Lower lobe of right lung (tissue), 2 donors: Measurements from ENCODE around the gene SLC13A2. TPM values are rescaled to one million over a fixed set of nuclear protein-coding genes. Genes with fewer than 3 reads are reported as not detected.

Experiments used
- ATAC-seq, 2 donors: fragments of 200-7000 bp; cut with Tn5 transposase; one replicate each; pipeline ENCODE4 v1.9.1; 2020 to 2022; ENCODE audit warnings: mild to moderate bottlenecking in 2 of 2, moderate library complexity in 2 of 2
- DNase-seq: peaks from one replicate; pipeline ENCODE4 v3.0.0-alpha.2; 2020
- H3K27ac ChIP-seq: fragments of 200-600 bp; one replicate; pipeline ENCODE4 v1.8.0; 2022
- H3K27me3 ChIP-seq: fragments of 200-600 bp; one replicate; pipeline ENCODE4 v1.8.0; 2022; ENCODE audit warnings: low read depth
- H3K36me3 ChIP-seq: fragments of 200-600 bp; one replicate; pipeline ENCODE4 v1.8.0; 2022; ENCODE audit warnings: mild to moderate bottlenecking
- H3K4me1 ChIP-seq: fragments of 200-600 bp; one replicate; pipeline ENCODE4 v1.8.0; 2022
- H3K4me3 ChIP-seq: fragments of 200-600 bp; one replicate; pipeline ENCODE4 v1.8.0; 2022; ENCODE audit warnings: mild to moderate bottlenecking
- H3K9me3 ChIP-seq: fragments of 200-600 bp; one replicate; pipeline ENCODE4 v1.8.0; 2022
- intact Hi-C: fragments of 100-400 bp; cut with DNase I; formaldehyde crosslinking; loops from one replicate; pipeline ENCODE4 v1.11.0; 2022
- total RNA-seq: library from RNA; stranded (reverse); fragmentation: NEBNext Ultra II Directional; extraction: Animal tissue kit (Norgen Biotek cat#: 25700); gene quantifications from one replicate; pipeline ENCODE4 v1.2.1, GENCODE V29; 2021
- TF ChIP-seq, protein P1 (sequence below): fragments of 200-600 bp; IDR thresholded peaks from one replicate; pipeline ENCODE4 v1.8.0; 2022; ENCODE audit warnings: antibody characterized with exemption, mild to moderate bottlenecking
- donor health status: DM: no; HTN: yes; CAD: no; lungs with severe emphysema.

The SLC13A2 gene
- total RNA-seq, 1 donor from 2014 or later = not detected

DNA sequence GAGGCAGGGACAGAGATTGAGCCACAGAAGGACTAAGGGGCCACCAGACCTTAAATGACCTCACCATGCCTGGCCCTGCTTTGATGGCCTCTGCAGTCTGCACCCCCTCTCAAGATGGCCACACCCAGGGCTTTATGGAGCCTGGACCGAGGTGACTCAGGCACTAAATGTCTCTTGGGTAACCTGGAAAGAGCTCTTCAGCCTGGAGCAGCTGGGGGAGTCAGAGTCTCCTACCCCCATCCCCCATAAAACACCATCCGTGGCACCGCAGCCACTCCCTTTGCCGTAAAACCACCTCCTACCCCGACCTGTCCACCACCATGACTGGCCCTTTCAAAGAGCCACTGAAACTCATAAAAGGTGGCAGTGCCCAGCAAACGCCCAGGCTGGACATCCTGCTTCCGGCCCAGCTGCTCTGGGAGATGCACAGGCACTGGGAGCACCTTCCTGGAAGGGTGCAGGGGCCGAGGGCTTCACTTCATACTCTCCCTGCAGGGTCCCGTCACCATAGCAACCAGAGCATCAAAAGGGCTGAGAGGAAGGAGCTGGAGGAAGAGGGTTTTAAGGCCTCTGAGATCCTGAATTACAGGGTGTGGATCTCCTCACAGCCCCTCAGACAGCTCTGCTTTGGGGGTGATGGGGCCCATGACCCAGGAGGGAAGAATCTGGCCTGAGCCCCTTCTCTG lies 55.0 kb downstream of the SLC13A2 start:
- H3K27ac ChIP-seq = peak overlapping the region; percentile 46
- H3K27me3 ChIP-seq = peaks cover 10% of the 10 kb centered on the region
- DNase-seq = no peak
- H3K4me1 ChIP-seq = peaks cover 25% of the 10 kb centered on the region
- H3K4me3 ChIP-seq = no peak overlapping the region
- H3K36me3 ChIP-seq = no peaks in the 10 kb centered on the region
- intact Hi-C loops = no loop called here
- peak; percentile 40 to 43 for ATAC-seq
- TF ChIP-seq, protein P1, sequence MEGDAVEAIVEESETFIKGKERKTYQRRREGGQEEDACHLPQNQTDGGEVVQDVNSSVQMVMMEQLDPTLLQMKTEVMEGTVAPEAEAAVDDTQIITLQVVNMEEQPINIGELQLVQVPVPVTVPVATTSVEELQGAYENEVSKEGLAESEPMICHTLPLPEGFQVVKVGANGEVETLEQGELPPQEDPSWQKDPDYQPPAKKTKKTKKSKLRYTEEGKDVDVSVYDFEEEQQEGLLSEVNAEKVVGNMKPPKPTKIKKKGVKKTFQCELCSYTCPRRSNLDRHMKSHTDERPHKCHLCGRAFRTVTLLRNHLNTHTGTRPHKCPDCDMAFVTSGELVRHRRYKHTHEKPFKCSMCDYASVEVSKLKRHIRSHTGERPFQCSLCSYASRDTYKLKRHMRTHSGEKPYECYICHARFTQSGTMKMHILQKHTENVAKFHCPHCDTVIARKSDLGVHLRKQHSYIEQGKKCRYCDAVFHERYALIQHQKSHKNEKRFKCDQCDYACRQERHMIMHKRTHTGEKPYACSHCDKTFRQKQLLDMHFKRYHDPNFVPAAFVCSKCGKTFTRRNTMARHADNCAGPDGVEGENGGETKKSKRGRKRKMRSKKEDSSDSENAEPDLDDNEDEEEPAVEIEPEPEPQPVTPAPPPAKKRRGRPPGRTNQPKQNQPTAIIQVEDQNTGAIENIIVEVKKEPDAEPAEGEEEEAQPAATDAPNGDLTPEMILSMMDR = no peak
- no peaks in the 10 kb centered on the region for H3K9me3 ChIP-seq

DNA sequence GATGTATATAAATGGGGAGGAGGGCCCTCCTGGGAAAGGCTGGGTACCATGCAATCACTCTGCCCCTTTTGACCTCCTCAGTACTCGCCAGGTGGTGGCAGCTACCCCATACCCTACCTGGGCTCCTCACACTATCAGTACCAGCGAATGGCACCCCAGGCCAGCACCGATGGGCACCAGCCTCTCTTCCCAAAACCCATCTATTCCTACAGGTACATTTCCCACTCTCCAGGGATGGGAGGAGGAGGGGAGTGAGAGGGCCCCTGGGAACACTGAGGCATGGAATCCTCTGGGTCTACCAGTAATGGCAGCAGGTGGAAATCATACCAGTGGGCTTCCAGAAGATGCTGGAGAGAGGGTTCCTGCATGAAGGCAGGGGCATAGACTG lies 55.6 kb downstream of the SLC13A2 start:
- H3K4me3 ChIP-seq = no peak overlapping the region
- intact Hi-C loops = no loop called here
- H3K36me3 ChIP-seq = no peaks in the 10 kb centered on the region
- TF ChIP-seq, protein P1 = no peak
- no peak for ATAC-seq
- H3K27me3 ChIP-seq = peaks cover 10% of the 10 kb centered on the region
- H3K9me3 ChIP-seq = no peaks in the 10 kb centered on the region
- H3K27ac ChIP-seq = no peak overlapping the region
- peaks cover 25% of the 10 kb centered on the region for H3K4me1 ChIP-seq
- no peak for DNase-seq

DNA sequence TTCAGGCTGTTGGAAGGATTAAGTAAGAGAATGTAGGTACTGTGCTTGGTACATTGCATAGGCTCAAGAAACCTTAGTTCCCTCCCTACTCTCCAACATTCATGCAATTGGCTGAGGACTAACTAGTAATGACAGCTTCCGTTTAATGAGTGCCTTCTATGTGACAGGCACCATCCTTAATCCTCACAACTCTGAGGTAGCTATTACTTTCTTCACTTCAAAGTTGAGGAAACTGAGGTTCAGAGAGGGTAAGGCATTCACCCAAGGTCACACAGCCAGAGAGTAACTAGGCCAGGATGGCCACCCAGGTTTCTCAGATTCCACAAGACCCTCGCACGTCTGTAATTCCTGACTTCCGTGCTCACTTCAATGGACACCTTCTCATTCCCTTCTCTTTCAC lies 56.8 kb downstream of the SLC13A2 start:
- intact Hi-C loops = no loop called here
- DNase-seq (no peak), ATAC-seq (no peak)
- Histone ChIP-seq H3K4me1 (peaks cover 25% of the 10 kb centered on the region), H3K4me3 (no peak overlapping the region), H3K27me3 (peaks cover 10% of the 10 kb centered on the region), H3K36me3 (no peaks in the 10 kb centered on the region), H3K27ac (no peak overlapping the region), H3K9me3 (no peaks in the 10 kb centered on the region)
- TF ChIP-seq, protein P1 = no peak

DNA sequence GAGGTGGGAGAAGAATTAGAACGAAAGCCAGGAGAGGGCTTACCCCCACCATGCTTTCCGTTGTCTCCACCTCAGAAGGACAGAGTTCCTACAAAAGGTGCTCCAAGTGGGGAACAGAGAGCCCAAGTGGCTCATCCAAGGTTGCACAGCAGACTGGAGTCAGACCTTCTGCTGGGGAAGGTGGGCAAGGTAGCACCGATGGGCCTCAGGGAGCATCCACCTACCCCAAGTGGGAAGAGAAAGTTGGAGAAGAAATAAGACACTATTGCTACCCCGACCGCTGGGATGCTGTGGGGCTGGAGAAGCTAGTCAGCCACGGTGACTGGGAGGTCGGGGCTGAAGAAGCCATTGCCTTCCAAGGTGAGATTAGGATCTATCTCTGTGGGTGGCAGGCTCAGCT lies 57.5 kb downstream of the SLC13A2 start:
- TF ChIP-seq, protein P1 = no peak
- H3K27ac ChIP-seq = no peak overlapping the region
- ATAC-seq (no peak), DNase-seq (no peak)
- no peak overlapping the region for H3K4me3 ChIP-seq
- no peaks in the 10 kb centered on the region for H3K36me3 ChIP-seq
- intact Hi-C loops = no loop called here
- peaks cover 10% of the 10 kb centered on the region for H3K27me3 ChIP-seq
- H3K4me1 ChIP-seq = peaks cover 22% of the 10 kb centered on the region
- H3K9me3 ChIP-seq = no peaks in the 10 kb centered on the region

DNA sequence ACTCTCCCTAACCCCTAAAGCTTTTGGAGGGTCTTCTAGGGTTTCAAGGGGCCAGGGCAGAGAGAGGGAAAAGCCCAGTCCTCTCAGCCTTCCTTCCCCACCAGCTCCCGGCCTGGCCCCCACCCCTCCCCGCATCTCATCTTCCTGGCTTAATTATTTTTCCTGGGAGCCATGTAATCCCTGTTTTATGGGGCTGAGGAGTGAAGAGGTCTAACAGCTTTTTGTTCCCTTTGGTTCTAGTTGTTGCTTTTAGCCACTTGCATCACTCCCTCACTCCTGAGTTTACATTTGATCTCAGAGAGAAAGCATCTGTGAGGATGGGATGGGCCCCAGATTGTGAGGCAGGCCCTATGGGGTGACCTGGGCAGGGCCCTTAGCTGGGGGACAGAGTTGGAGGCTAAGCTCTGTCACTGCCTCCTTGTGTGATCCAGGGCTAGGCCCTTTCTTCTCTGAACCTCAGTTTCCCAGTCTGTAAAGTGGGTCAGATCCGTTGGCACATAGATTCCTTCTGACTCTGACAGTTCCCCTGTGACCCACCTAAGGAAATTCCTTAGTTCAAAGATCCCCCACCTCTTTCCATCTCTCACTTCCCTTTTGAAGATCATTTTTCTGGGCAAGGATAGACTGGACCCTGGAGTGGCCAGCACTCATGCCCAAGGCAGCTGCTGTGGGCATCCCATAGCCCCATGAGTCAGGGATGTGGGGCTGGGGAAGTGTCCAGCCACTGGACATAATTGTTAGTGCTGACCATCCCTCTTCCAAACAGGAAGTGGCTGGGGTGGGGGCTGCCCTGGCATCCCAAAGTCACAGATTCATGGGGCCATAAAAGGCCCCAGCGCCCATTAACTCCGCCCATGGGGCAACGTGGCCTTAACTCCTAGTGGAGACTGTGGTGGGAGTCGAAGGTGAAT lies 58.9 kb downstream of the SLC13A2 start:
- Histone ChIP-seq H3K9me3 (no peaks in the 10 kb centered on the region), H3K27me3 (peaks cover 10% of the 10 kb centered on the region), H3K4me3 (no peak overlapping the region), H3K36me3 (no peaks in the 10 kb centered on the region), H3K4me1 (peaks cover 12% of the 10 kb centered on the region), H3K27ac (no peak overlapping the region)
- ATAC-seq (no peak), DNase-seq (no peak)
- intact Hi-C loops = no loop called here
- TF ChIP-seq, protein P1 = no peak
